Ramos (cell line): Measurements from ENCODE around the gene CEBPZOS.
"Not testable (repeated sequence)": the region's sequence is repeated elsewhere in the genome, so short reads cannot be mapped to it uniquely, and the experiment has no call there.

Experiments used
- in situ Hi-C: fragments of 300-500 bp; cut with MboI; formaldehyde crosslinking; loops from one replicate; pipeline ENCODE4 v1.14.3; 2022; ENCODE audit warnings: low sequenced_read_pairs; ENCODE audit not compliant: unreplicated experiment

The CEBPZOS gene

DNA sequence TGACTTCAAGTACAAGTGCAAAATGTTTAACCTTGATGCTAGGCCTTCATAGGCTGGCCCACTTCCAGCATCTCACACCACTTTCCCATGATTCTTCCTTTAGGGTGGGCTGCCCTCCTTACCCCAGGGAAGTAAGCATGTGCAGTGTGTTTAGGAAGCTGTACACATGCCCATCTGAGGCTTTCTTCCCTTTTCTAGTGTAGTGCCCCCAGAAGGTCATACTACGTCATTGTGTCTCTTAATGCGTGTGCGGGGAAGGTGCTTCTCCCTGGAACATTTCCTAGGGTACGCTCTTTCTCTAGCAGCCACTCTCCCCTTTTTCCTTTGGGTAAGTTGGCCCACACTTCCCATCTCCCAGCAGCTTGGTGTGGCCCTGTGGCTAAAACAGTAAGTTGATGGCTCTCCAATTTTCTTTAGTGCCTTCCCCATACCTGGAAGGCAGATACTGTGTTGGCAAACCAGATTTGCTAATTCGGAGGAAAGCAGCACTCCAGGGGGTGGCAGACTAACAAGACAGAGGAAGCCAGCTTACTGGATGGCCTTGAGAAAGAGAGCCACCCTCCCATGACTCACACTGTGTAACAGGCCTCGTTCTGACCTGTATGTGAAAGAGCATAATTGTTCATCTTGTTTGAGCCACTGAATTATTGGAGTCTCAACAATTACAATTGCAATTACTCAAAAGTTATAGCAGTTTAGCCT is 6.7 kb upstream of the CEBPZOS start:
- in situ Hi-C loops, result loop anchor here (25.0 kb wide), 1 partner anchor 698 kb away; no protein-coding TSS in a partner anchor

DNA sequence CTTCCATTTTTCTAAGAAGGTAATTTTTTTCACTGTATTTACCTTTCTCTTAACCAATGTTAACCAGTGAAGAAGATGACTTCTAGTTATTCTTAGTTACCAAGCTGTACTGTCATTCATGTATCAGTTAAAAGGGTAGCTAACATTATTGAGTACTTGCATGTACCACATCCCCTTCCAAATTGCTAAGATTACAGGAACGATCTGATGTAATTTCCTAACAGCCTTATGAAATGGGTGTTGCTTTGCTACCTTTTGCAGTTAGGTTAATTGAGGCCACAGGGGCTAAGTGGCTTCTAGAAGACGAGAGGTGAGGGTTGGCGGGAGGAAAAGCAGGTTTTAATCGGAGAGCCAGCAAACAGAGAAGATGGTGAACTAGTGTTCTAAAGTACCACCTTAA is 6.0 kb upstream of the CEBPZOS start:
- in situ Hi-C loops, result loop anchor here (25.0 kb wide), 1 partner anchor 697 kb away; no protein-coding TSS in a partner anchor

DNA sequence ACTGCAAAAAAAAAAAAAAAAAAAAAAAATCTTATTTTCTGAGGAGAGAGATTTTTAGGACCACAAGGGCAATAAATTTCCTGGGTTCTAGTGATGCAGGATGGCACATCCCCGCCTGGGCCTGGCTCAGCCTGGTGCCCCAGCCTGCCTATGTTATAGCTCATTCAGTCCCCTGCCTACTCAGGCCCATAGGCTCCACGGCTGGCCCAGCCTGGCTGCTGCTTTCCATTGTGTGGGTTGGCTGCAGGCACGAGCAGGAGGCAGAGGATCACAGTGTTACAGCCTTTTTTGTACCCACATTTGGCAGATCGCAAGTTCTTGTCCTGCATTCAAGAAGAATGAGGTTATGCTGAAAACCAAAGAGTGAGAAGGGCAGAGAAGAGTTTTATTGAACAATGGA is 5.0 kb upstream of the CEBPZOS start:
- in situ Hi-C loops, result loop anchor here (25.0 kb wide), 1 partner anchor 696 kb away; no protein-coding TSS in a partner anchor

DNA sequence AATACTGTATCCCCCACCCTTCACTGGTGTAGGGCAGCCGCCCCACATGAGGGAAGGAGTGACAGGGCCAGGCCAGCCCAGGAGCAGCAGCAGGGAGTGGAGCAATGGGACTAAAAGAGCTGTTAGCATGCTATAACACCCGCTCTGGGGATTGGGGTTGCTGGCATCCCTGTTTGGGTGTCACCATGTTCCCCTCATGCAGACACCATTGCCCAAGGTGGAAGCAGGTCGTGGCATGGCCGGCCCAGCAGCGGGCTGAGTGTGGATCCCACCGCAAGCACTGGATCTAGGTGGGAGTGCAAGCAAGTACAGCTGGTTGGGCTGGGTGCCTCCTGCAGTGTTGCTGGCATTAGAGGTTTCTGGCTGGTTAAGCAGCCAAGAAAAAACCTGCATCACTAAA is 4.5 kb upstream of the CEBPZOS start:
- in situ Hi-C loops, result loop anchor here (25.0 kb wide), 1 partner anchor 696 kb away; no protein-coding TSS in a partner anchor

DNA sequence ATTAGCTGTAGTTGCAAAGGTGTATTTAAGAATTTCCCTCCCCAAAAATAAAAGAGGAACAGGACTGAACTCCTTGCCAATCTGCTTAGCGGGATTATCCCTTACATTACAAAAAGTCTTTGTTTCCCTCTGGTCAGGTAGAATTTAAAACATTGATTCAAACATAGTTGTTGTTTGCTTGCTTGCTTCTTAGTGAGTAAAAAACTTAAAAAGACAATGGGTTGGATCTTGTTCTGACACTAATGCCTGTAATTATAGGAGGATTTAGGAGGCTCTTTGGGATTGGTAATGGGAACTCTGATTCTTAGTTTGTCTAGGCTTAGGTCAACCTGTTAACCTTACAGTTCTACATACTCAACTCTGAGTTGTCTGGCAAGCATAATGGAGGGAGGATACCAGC is 3.7 kb upstream of the CEBPZOS start:
- in situ Hi-C loops, result loop anchor here (25.0 kb wide), 1 partner anchor 695 kb away; no protein-coding TSS in a partner anchor

DNA sequence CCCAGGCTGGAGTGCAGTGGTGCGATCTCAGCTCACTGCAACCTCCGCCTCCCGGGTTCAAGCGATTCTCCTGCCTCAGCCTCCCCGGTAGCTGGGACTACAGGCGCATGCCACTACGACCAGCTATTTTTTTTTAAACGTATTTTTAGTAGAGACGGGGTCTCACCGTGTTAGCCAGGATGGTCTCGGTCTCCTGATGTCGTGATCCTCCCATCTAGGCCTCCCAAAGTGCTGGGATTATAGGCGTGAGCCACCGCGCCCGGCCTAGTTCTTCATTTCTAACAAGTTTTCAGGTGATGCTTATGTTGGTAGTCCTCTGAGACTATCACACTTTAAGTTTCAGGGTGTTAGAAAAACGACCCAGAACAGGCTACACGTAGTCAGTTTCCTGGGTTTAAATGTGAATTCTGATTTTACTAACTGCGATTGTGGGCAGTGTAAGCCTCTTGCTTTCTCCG is 405 bp upstream of the CEBPZOS start:
- in situ Hi-C loops, result loop anchor here (25.0 kb wide), 1 partner anchor 691 kb away; no protein-coding TSS in a partner anchor

DNA sequence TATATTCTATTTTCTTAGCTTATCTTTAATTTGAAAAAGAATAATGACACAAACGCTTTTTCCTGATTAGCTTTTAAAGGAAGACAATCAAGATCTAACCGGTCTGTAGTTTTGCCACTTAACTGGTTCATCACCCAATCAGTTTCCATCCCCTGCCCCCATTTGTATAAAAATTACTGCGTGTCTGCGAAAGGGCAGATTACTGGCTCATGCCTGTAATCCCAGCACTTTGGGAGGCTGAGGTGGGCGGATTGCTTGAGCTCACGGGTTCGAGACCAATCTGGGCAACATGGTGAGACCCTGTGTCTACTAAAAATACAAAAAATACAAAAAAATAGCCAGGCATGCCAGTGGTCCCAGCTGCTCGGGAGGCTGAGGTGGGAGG is 2.4 kb downstream of the CEBPZOS start:
- in situ Hi-C loops, result loop anchor here (25.0 kb wide), 1 partner anchor 689 kb away; no protein-coding TSS in a partner anchor

DNA sequence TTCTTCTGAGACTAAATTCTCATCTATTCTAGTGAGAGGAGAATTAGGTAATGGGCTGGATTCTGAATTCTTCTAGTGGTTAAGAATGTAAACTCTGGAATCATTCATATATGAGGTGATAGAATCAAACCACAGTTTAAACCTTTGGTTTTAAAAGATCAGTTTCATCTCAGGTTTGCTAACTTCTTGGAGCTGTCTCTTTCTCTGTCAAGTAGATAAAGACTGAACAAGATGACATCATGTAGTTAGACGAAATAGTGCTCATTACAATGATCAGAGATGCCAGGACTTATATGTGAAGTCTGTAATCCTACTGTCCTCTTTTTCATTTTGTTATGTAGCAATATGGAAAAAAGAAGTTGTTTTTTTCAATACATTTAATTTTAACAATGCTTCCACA is 4.9 kb downstream of the CEBPZOS start:
- in situ Hi-C loops, result no loop called here

DNA sequence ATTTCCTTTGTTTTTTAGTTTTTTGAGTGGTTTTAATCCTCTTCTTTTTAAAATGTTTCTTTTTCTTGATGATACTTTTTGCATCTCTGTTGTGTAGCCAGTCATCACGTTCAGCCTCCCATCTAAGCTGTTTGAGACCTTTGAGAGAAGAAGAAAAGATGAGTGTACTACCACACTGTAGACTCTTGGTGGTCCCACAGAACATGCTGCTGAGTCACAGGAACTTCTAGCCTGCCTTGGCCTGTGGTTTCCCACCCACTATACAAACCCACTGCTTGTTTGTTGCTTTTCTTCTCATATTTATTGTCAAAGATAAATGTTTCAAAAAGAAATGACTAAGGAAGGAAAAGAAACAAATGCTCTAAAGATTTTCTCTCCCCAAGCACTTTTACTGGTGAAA is 5.5 kb downstream of the CEBPZOS start:
- in situ Hi-C loops, result no loop called here

DNA sequence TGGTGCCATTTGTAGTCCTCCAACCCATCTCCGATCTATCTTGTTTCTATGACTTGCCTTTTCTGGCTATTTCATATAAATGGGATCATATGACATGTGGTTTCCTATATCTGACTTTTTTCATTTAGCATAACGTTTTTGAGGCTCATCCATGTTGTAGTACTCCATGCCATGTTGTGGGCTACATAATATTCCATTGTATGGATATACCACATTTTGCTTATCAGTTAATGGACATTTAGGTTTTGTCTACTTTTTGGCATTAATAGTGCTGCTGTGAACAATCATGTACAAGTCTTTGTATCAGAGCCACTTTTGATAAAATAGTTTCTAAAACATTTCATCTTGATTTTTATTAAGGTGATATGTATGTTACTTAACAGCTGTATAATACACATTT is 7.4 kb downstream of the CEBPZOS start:
- in situ Hi-C loops, result no loop called here

DNA sequence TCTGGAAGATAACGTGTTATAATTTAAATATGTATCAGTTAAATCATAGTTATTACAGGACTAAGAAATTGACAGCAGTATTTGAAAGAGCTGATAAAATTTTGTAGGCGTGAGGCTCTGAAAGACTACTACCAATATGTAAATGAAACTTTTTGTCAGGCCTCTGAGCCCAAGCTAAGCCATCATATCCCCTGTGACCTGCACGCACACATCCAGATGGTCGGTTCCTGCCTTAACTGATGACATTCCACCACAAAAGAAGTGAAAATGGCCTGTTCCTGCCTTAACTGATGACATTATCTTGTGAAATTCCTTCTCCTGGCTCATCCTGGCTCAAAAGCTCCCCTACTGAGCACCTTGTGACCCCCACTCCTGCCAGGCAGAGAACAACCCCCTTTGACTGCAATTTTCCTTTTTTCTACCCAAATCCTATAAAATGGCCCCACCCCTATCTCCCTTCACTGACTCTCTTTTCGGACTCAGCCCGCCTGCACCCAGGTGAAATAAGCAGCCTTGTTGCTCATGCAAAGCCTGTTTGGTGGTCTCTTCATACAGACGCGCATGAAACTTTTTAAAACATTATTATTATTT is 8.9 kb downstream of the CEBPZOS start:
- in situ Hi-C loops, result not testable (repeated sequence)

DNA sequence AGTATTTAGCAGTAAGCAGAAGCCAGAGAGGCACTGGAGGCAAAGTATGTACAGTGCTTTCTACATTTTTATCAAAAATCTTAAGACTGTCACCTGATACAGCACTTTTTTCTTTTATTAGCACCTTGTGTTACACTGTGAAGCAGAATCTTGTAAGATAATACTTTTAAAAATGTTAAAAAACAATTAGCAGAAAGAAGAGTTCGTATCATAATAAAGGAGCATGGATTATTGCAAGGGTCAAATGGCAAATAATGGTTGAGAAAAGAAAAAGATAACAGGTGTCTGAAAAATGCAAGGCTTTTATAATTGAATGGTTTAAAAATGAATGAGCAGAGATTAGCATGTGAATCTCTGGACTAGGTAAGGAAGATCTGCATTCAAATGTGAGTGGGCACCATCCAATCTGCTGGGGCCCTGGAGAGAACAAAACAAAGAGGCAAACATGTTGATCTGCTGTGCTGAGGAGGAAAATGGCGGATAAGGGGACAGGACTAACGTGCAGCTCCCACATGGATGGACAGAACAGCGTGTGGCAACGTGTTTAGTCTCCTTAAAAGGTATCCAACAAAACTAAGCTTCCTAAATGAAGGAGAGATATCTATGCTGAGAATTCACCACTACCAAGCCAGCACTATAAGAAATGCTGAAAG is 9.5 kb downstream of the CEBPZOS start:
- in situ Hi-C loops, result no loop called here

DNA sequence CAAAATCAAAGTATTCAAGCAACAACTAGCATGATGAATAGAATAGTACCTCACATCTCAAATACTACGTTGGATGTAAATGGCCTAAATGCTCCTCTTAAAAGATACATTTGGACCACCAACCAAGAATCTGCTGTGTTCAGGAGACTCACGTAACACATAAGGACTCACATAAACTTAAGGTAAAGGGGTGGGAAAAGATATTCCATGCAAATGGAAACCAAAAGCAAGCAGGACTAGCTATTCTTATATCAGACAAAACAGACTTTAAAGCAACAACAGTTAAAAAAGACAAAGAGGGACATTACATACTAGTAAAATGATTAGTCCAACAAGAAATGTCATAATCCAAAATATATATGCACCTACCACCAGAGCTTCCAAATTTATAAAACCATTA is 10.5 kb downstream of the CEBPZOS start:
- in situ Hi-C loops, result not testable (repeated sequence)

DNA sequence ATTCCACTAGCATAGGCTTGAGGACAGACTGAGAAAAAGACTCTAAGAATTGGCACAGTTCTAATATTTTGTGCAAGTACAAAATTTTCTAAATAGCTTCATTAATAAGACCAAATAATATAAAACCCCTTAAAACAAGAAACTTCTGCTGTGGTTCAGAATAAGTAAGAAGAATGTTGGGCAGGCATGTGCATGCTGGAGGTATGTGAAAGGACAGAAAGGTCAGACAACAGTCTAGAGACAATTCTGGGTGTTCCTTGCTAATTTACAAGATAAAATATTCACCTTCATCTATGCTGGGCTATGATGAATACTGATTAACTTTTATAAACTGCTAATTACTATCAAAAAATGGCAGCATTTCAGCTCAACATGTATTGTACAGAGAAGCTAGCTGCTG is 14.9 kb downstream of the CEBPZOS start:
- in situ Hi-C loops, result no loop called here

DNA sequence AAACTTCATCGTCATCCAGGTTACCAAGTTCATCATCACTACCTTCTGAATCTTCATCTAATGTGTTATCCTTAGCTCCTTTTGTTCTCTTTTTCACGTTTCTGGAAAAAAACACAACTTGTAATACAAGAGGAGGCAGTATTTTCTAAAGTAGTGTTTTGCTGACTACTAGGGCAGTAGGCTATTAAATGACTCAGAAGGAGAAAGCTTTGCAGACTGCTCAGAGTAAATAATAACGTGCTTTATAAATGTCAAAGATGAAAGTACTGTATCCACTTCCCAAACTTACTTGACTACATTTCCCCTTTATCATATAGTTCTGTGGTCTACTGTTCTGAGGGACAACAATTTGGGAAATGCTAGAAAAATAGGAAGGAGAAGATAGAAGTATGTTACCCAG is 15.6 kb downstream of the CEBPZOS start:
- in situ Hi-C loops, result no loop called here

DNA sequence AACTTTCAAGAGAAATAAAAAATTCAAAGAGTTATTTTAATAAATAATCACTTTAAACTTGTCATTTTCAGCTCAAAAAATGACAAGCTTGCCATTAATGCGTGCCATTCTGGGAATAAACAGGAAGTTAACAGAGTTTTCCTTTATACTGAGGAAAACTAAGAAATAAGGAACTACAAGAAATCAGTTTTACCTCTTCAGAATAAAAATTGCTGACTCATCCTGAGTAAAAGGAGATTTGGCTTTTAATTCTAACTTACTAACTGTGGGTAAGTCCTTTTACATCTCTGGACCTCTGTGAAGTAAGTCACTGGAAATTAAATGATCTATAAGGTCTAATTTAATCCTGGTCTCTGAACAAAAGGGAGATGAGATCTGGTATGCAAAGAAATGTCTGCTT is 19.0 kb downstream of the CEBPZOS start:
- in situ Hi-C loops, result no loop called here

DNA sequence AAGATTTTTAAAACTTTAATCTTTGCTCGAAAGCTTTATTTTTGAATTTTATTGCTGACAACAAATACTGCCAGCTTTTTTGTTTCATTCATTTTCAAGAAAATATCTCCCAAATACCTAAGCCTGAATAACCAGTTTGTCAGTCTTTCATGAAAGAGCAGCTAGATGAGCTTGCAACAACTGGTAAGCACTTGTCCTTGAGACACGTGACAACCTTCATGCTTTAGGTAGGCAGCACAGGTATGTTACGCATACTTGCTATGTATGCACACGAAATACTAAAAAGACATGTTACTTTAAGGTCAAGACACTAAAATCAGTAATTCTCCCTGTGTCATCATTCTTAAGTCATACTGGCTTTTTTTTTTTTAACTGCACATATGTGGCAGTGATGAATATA is 22.8 kb downstream of the CEBPZOS start:
- in situ Hi-C loops, result no loop called here

DNA sequence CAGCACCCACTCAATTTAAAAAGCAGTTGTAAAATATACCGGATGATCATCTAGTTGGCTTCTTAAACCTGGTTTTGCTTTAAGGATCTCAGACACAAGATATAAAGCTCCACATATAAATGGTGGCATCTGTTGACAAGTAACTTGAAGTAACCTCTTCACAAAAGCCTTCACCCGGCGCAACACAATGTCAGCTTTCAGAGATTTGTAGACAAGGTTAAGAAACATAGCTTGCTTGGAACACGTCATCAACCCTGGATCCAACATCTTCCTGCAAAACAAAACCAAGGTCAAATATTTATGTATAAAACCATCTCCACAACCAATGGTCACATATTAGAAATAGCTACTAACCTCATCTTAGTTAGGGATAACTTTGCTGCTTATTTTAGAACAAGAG is 26.8 kb downstream of the CEBPZOS start:
- in situ Hi-C loops, result no loop called here

DNA sequence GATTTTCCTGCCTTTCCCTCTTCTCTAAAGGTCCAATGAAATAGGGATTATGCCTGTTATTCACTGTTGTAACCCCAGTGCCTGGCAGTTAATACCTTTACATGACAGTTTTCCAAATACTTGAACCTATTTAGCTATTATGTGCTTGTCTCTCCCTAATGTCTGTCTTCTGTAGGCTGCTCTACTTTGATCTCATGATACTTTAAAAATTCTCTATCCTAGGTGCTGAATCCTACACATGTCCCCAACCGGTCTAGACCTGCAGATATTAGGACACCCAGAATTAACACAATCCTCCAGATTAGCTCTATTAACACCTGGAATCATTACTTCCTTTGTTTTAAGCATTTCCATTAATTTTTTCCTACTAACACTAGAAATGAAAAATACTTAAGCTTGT is 27.8 kb downstream of the CEBPZOS start:
- in situ Hi-C loops, result no loop called here

DNA sequence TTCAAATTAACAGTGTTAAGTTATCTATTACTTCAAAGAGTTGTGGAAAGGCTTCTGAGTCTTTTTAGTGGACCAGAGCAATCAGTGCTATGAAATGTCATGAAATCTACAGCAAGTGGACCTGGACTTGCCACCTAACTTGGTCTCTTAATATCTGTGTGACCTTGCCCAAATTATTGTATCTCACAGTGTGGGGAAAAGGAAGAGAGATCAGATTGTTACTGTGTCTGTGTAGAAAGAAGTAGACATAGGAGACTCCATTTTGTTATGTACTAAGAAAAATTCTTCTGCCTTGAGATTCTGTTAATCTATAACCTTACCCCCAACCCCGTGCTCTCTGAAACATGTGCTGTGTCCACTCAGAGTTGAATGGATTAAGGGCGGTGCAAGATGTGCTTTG is 28.8 kb downstream of the CEBPZOS start:
- in situ Hi-C loops, result not testable (repeated sequence)

DNA sequence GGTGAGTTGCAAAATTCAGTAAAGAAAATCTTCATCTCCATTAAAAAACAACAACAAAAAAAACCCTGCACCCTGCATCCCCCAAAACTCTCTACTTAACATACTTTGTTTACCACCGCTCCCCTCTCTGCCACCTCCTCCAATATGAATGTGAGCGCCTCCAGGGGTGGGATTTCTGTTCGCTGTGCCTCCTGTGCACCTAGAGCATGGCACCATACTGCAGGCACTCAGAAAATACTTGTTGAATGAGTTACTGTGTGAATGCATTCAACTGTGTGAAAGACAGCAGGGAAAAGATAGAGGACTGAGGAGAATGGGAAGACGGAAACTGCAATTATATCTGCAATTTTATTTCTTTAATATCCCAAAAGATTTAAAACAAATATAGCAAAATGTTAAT is 30.6 kb downstream of the CEBPZOS start:
- in situ Hi-C loops, result no loop called here
